SK-N-SH treated with all-trans-retinoic acid at 6 μM for 48 hours (cell line): ENCODE data around the gene CUL5.

Source experiments
- ATAC-seq: fragments of 200-7000 bp; cut with Tn5 transposase; 3 replicates; pipeline ENCODE4 v1.9.1; 2020; ENCODE audit warnings: mild to moderate bottlenecking, moderate library complexity
- ARNTL ChIP-seq: fragments of 450-650 bp; formaldehyde crosslinking; IDR thresholded peaks from 2 replicates; pipeline ENCODE4 v1.5.0; 2020; ENCODE audit warnings: low read depth, mild to moderate bottlenecking, moderate library complexity, borderline replicate concordance
- BACH2 ChIP-seq: fragments of 250-450 bp; sonication (Bioruptor Pico); IDR thresholded peaks from 2 replicates; pipeline ENCODE4 v1.9.0; 2021; ENCODE audit warnings: mild to moderate bottlenecking, borderline replicate concordance
- CREB5 ChIP-seq: fragments of 250-450 bp; sonication (Bioruptor Pico); IDR thresholded peaks from 2 replicates; pipeline ENCODE4 v1.5.1; 2020; ENCODE audit warnings: low read depth, mild to moderate bottlenecking, moderate library complexity
- CSRNP3 ChIP-seq: fragments of 250-450 bp; sonication (Bioruptor Pico); IDR thresholded peaks from 2 replicates; pipeline ENCODE4 v1.5.1; 2021; ENCODE audit warnings: mild to moderate bottlenecking, moderate library complexity
- ESRRG ChIP-seq: fragments of 250-450 bp; sonication (Bioruptor Pico); IDR thresholded peaks from 2 replicates; pipeline ENCODE4 v1.6.1; 2021; ENCODE audit warnings: mild to moderate bottlenecking
- GLIS3 ChIP-seq: fragments of 250-450 bp; sonication (Bioruptor Pico); IDR thresholded peaks from 2 replicates; pipeline ENCODE4 v1.5.0; 2020; ENCODE audit warnings: mild to moderate bottlenecking, moderate library complexity
- ISL1 ChIP-seq: fragments of 250-450 bp; sonication (Bioruptor Pico); IDR thresholded peaks from 2 replicates; pipeline ENCODE4 v2.1.2; 2022; ENCODE audit warnings: mild to moderate bottlenecking, moderate library complexity
- OSR1 ChIP-seq: fragments of 250-450 bp; sonication (Bioruptor Pico); IDR thresholded peaks from 2 replicates; pipeline ENCODE4 v1.8.0; 2022; ENCODE audit warnings: moderate library complexity, mild to moderate bottlenecking, inconsistent platforms
- PATZ1 ChIP-seq: fragments of 250-450 bp; sonication (Bioruptor Pico); IDR thresholded peaks from 2 replicates; pipeline ENCODE4 v1.8.0; 2020; ENCODE audit warnings: mild to moderate bottlenecking, moderate library complexity, borderline replicate concordance
- POU6F1 ChIP-seq: fragments of 250-450 bp; sonication (Bioruptor Pico); IDR thresholded peaks from 2 replicates; pipeline ENCODE4 v1.8.0; 2021; ENCODE audit warnings: low read depth, mild to moderate bottlenecking, moderate library complexity, borderline replicate concordance
- PPARA ChIP-seq: fragments of 250-450 bp; sonication (Bioruptor Pico); IDR thresholded peaks from 2 replicates; pipeline ENCODE4 v1.5.0; 2020; ENCODE audit warnings: mild to moderate bottlenecking, borderline replicate concordance
- RARB ChIP-seq: fragments of 250-450 bp; sonication (Bioruptor Pico); IDR thresholded peaks from 2 replicates; pipeline ENCODE4 v1.8.0; 2021; ENCODE audit warnings: mild to moderate bottlenecking, moderate library complexity
- TOX ChIP-seq: fragments of 250-450 bp; sonication (Bioruptor Pico); IDR thresholded peaks from 2 replicates; pipeline ENCODE4 v1.8.0; 2021; ENCODE audit warnings: mild to moderate bottlenecking, moderate library complexity, borderline replicate concordance
- TSHZ2 ChIP-seq: fragments of 250-450 bp; sonication (Bioruptor Pico); IDR thresholded peaks from 2 replicates; pipeline ENCODE4 v1.5.0; 2020; ENCODE audit warnings: mild to moderate bottlenecking, moderate library complexity
- ZC3H10 ChIP-seq: fragments of 250-450 bp; sonication (Bioruptor Pico); IDR thresholded peaks from 2 replicates; pipeline ENCODE4 v1.5.1; 2021; ENCODE audit warnings: mild to moderate bottlenecking, moderate library complexity
- ZFP3 ChIP-seq: fragments of 250-450 bp; sonication (Bioruptor Pico); IDR thresholded peaks from 2 replicates; pipeline ENCODE4 v1.5.0; 2020; ENCODE audit warnings: mild to moderate bottlenecking, moderate library complexity
- ZFP30 ChIP-seq: fragments of 450-650 bp; formaldehyde crosslinking; IDR thresholded peaks from 2 replicates; pipeline ENCODE4 v1.5.0; 2022; ENCODE audit warnings: mild to moderate bottlenecking, moderate library complexity
- ZNF565 ChIP-seq: fragments of 450-650 bp; formaldehyde crosslinking; conservative IDR thresholded peaks from 2 replicates; pipeline ENCODE4 v1.5.0; 2020; ENCODE audit warnings: low read depth, mild to moderate bottlenecking, moderate library complexity
- ZNF70 ChIP-seq: fragments of 450-650 bp; formaldehyde crosslinking; IDR thresholded peaks from 2 replicates; pipeline ENCODE4 v1.5.0; 2020; ENCODE audit warnings: mild to moderate bottlenecking, moderate library complexity
- ZNF8 ChIP-seq: fragments of 450-650 bp; formaldehyde crosslinking; IDR thresholded peaks from 2 replicates; pipeline ENCODE4 v1.5.0; 2020; ENCODE audit warnings: mild to moderate bottlenecking, moderate library complexity

The CUL5 gene

GRCh38 chr11:108037211-108037610 is 28.5 kb downstream of the CUL5 start:
- no peak for ATAC-seq
- TF ChIP-seq BACH2 (no peak), GLIS3 (CRISPR knock-in tag) (no peak), ZNF565 (CRISPR knock-in tag) (no peak), POU6F1 (no peak), CSRNP3 (CRISPR knock-in tag) (no peak), ZFP30 (CRISPR knock-in tag) (no peak), OSR1 (CRISPR knock-in tag) (no peak), ZC3H10 (CRISPR knock-in tag) (no peak), TOX (CRISPR knock-in tag) (no peak), ZFP3 (CRISPR knock-in tag) (no peak), ZNF8 (CRISPR knock-in tag) (no peak), PATZ1 (no peak), ISL1 (CRISPR knock-in tag) (no peak), ESRRG (CRISPR knock-in tag) (no peak)
- TF ChIP-seq, all 23 proteins: peak for 0

GRCh38 chr11:108037636-108038035 is 28.9 kb downstream of the CUL5 start:
- TF ChIP-seq CREB5 (no peak), ZC3H10 (CRISPR knock-in tag) (no peak), ZFP3 (CRISPR knock-in tag) (no peak), POU6F1 (no peak), ESRRG (CRISPR knock-in tag) (no peak), TSHZ2 (CRISPR knock-in tag) (no peak), ZFP30 (CRISPR knock-in tag) (no peak), CSRNP3 (CRISPR knock-in tag) (no peak)
- TF ChIP-seq, all 23 proteins: peak for 0
- no peak for ATAC-seq

- ATAC-seq = no peak
- TF ChIP-seq ZNF565 (CRISPR knock-in tag) (no peak), POU6F1 (no peak), OSR1 (CRISPR knock-in tag) (no peak), GLIS3 (CRISPR knock-in tag) (no peak), TSHZ2 (CRISPR knock-in tag) (no peak), ARNTL (no peak), ZNF8 (CRISPR knock-in tag) (no peak), RARB (no peak), ISL1 (CRISPR knock-in tag) (no peak), PPARA (no peak), ZNF70 (CRISPR knock-in tag) (no peak)
Observed at GRCh38 chr11:108048269-108048668, 39.6 kb downstream of the CUL5 start.
